Measurements from ENCODE around the gene TRIOBP. TPM values are rescaled to one million over a fixed set of nuclear protein-coding genes. Genes with fewer than 3 reads are reported as not detected.

TRIOBP gene
- total and polyA plus RNA-seq, 2 of the 13 experiments (the other 11 are each of a cell fraction or from before 2014, with no cell fraction given): 6.1 to 15.4 TPM

- TF ChIP-seq ETS1 (CRISPR knock-in tag; IDR thresholded peaks at IDR 0.05) (no peak), HOMEZ (CRISPR knock-in tag; IDR thresholded peaks at IDR 0.05; ENCODE audit: low read depth) (peak; percentile 78; the same call in 1 of the 2 replicates), CREB1 (IDR thresholded peaks at IDR 0.05) (peak; percentile 55; the same call in 1 of the 2 replicates), CREB1 (CRISPR knock-in tag; IDR thresholded peaks at IDR 0.05) (no peak), RXRB (CRISPR knock-in tag; IDR thresholded peaks at IDR 0.05; ENCODE audit: borderline replicate concordance) (0 out of 2 replicates have a peak, but pooled peaks have one; percentile 19), SOX5 (CRISPR knock-in tag; IDR thresholded peaks at IDR 0.05; ENCODE audit: borderline replicate concordance) (peak; percentile 30; the same call in 1 of the 2 replicates), ZFX (CRISPR knock-in tag; IDR thresholded peaks at IDR 0.05; ENCODE audit: low read depth) (peak; percentile 40; the same call in 1 of the 2 replicates), SOX13 (IDR thresholded peaks at IDR 0.05) (no peak), SOX13 (CRISPR knock-in tag; conservative IDR thresholded peaks at IDR 0.05 in 1 of 2, IDR thresholded peaks at IDR 0.05 in 1 of 2) (peak in 1 of 2 experiments; percentile 25; a peak in 1 of 4 replicates), PRDM10 (CRISPR knock-in tag; IDR thresholded peaks at IDR 0.05; ENCODE audit: low read depth) (0 out of 2 replicates have a peak, but pooled peaks have one; percentile 44), MAZ (IDR thresholded peaks at IDR 0.05; ENCODE audit: borderline replicate concordance, low read depth, low read length) (peak; percentile 71), MAZ (CRISPR knock-in tag; IDR thresholded peaks at IDR 0.05; ENCODE audit: low read depth) (no peak), ZNF232 (CRISPR knock-in tag; IDR thresholded peaks at IDR 0.05; ENCODE audit: borderline replicate concordance) (no peak), HDAC1 (CRISPR knock-in tag; IDR thresholded peaks at IDR 0.05) (peak; percentile 58; the same call in 1 of the 2 replicates), ZNF878 (CRISPR knock-in tag; IDR thresholded peaks at IDR 0.05) (no peak), ZNF563 (CRISPR knock-in tag; IDR thresholded peaks at IDR 0.05) (peak; percentile 71; the same call in 1 of the 2 replicates), ZNF639 (CRISPR knock-in tag; conservative IDR thresholded peaks at IDR 0.05) (0 out of 2 replicates have a peak, but pooled peaks have one; percentile 10), ZMYM3 (CRISPR knock-in tag; IDR thresholded peaks at IDR 0.05) (peak; percentile 57; the same call in 1 of the 2 replicates)
Measured at GRCh38 chr22:37676736-37677492, 19.9 kb upstream of the TRIOBP start (continued).
